Epidermal melanocyte (primary cell): Measurements from ENCODE around the gene CEMIP.

Experiments
- DNase-seq: peaks from one replicate; pipeline ENCODE4 v3.0.0; 2011; ENCODE audit warnings: low spot score; ENCODE audit not compliant: insufficient read length

CEMIP gene

DNA sequence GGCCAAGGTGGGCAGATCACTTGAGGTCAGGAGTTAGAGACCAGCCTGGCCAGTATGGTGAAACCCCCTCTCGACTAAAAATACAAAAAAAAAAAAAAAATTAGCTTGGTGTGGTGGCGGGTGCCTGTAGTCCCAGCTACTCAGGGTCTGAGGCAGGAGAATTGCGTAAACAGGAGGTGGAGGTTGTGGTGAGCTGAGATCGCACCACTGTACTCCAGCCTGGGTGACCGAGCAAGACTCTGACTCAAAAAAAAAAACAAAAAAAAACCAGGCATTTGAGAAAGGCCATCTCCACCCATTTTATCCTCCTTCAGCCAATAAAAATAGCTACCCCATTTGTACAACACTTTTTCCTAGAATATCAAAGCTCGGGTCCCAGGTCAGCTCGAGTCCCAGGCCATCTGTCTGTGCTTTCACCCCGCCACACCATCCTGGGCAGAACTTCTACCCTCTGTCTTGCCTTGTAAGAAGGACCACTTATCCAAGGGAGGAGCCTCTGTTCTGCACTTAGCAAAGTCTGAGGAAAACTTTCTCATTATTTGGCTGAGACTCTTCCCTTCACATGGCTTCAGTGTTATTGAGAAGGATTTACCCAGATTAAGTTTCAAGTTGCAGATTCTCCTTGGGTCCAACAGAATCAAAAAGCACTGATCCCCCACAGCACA, 111.3 kb downstream of the CEMIP start:
- DNase-seq = no peak

DNA sequence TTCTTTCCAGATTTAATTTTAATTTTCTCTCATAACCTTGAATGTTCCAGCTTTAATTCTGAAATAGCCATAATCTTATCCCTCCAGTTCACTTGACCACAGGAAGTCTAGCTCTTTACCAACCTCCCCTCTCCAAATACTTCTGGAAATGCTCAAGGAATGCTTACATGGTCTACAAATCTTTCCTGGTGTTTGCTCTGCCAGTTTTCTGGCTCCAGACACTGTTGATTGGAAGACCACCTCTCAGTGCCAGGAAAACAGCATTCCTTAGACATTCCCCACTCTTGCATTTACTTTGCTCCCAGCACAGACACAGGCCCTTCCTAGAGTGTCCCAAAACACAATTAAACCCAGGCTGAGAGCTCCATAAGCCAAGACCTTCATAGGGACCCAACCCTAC, 111.8 kb downstream of the CEMIP start:
- DNase-seq = no peak

DNA sequence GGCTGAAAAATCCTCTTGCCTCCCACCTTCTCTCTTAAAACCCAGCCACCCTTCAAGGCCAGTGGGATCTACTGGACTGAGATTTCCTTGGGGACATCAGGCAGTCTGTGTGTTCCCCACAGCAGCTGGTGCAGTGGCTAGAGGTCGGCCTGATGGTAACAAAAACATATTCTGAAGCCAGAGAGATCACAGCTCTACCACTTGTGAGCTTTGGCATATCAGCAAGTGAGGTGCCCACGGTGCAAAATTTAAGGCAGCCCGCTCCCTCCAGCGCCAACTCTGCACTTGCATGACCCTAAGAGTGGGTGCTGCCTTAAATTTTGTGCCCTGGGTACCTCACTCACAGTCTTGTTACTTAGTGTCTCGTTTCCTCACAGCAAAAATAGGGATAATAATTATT, 113.2 kb downstream of the CEMIP start:
- no peak for DNase-seq

DNA sequence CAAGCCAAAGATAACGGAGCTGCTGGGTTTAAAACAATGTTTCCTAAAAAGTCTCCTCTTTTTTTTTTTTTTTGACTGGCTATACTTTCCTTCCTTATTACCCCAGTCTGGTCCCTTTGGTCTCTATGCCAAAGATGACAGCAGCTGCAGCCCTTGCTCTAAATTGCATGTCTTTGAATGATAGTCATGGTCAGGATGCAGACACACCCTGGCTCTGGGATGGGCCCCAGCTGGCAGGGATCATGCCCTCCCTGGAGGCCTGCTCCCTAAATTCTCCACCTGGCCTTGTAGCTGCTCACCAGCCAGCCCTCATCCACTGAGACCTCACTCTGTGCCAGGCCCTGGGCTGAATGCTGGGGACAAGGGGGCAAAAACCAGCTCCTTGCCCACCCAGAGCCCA, 114.6 kb downstream of the CEMIP start:
- no peak for DNase-seq

DNA sequence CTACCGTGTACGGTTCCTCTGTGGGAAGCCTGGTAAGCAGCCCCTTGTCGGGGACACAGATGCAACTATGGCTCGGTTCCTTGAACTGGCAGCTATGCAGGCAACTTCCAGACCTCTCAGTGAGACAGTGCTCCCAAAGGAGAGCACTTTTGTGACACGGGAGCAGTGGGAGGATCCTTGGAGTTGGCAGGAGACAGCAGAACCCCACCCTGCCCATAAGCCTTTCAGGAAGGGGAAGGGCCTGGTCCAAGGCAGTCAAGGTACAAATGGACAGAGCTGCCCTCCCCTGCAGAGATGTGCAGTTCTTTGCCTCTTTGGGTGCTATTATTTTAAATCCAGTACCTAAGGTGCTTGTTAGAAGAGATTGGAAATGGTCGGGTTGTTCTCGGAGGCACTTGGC, 115.9 kb downstream of the CEMIP start:
- no peak for DNase-seq

DNA sequence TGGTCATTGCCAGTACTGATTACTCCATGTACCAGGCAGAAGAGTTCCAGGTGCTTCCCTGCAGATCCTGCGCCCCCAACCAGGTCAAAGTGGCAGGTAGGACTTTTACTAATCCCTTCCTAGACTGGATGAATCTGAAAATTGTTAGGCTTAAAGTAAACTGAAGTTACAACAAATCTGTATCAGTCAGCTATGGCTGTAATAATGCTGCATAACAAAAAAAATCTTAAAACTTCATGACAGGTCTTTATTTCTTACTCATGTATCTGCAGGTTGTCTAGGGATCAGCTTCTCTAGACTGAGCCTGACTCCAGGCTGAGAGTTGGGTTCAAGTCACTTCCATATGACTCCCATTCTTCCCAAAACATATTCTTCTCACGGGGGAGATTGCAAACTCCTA, 116.8 kb downstream of the CEMIP start:
- DNase-seq = no peak

DNA sequence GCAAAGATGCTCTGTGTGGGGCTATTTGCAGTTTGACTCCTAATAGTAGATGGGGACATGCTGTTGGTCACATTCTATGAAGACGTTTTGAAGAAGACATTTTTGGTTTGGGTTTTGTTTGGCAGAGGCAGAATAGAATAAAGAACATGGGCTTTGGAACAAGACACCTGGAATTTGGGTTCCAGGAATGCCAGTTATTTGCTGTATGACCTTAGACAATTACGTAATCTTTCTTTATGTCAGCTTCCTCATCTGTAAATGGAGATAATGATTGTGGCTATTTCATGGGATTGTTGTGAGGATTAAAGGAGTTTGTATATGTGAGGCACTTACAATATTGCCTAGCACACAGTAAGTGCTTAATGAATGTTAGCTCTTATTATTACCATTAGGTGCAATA, 118.9 kb downstream of the CEMIP start:
- DNase-seq = no peak

DNA sequence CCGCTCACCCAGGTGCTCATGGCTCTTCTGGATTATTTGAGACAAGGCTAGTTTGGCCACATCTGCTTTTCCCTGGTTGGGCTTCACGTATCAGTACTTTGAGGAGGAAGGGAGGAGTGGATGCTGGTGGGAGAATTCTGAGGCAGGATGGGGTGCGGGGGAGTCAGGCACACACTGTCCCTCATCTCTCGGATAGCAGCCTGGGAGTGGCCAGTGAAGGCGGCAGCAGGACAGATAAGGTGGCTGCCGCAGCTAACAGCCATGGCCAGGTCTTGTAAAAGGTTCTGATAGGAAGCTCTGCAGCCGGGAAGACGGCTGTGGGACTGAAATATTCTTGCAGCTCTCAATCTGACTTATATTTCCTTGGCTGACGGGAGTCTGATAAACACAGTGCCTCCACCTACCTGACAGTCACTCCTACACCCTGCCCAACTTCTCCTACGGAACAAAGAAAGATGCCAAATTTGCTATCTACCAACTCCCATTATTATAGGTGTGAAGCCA, 123.2 kb downstream of the CEMIP start:
- DNase-seq = no peak

DNA sequence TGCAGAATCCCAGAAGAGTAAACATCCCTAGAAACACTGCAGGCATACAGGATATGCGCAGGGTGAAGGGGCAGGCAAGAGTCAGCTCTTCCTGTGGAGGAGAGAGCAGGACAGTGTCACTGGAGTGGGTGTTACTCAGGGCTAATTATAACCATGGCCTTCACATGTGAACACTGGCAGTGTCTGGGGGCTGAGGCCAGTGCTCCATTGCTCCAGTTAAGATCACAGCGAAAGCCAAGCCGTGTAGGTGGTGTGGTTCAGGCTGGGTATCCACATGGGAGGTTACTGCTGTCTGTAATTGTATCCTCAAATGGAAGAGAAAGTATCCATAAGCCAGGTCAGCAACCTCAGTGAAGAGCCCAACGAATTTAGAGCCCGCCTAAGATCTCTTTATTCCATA, 125.8 kb downstream of the CEMIP start:
- DNase-seq = no peak

DNA sequence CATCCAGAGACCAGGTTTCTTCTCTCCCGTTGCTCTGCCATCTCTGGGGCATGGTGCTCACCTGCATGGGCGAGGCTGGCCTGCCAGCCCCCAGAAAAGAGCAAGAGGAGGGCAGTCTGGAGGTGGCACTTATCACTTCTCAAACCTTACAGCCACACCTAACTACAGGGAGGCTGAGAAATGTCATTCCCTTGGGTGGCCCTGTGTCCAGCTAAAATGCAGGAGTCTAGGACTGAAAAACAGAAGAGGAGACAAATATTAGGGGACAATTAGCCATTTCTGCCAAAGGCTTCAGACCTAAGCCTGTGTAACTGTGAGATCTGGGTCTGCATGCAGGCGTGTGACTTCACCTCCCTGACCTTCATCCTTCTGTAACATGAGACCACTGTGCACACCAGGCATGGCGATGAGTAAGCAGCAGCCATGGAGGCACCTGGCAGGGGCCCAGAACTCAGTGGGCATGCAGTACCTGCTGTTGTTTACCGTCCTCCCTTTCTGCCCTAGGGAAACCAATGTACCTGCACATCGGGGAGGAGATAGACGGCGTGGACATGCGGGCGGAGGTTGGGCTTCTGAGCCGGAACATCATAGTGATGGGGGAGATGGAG, 127.1 kb downstream of the CEMIP start:
- DNase-seq = no peak

DNA sequence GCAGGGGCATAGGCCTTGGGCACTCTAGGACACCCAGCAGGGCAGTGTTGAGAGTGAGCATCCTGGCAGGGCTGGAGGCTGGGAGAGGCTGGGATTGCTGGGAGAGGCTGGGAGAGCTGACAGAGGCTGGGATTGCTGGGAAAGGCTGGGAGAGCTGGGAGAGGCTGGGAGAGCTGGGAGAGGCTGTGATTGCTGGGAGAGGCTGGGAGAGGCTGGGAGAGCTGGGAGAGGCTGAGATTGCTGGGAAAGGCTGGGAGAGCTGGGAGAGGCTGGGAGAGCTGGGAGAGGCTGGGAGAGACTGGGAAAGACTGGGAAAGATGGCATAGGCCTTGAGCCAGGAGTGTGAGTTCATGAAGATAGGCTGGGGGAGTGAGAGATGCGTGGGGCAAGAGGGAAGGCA, 132.7 kb downstream of the CEMIP start:
- no peak for DNase-seq

DNA sequence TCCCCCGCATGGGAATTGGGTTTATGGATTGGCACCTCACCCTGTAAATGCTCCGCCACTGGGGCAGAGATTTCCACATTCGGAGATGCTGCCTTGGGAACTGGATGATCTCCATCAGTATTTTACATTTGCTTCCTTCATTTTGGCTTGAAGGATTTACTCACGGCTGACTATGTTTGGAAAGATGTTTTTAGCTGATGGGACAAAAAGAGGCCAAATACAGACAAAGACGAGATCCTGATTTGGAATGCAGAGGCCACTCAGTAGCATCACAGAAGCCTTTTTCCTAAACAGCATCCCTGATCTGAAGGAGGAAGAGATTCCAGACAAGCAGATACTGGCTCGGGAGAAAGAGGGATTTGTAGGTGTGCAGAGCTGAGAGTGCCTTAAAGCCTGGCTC, 133.5 kb downstream of the CEMIP start:
- DNase-seq = no peak

DNA sequence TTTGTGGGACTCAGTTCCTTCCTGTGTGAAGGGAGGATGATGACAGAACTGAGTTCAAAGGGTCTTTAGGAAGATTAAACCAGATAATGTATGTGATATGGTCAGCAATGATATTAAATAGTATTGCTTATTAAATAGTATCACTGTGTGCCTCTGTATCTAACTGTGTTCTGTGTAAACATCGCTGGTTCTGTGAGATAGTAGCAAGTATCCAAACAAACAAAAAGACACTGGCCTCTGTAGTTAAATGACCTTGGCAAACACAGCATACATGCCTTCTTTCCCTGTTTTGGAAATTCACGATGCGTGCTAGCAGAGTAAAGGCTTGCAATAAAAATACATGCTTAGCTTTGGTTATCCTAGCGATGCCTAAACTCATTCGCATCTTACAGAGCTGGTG, 134.4 kb downstream of the CEMIP start:
- DNase-seq = no peak

DNA sequence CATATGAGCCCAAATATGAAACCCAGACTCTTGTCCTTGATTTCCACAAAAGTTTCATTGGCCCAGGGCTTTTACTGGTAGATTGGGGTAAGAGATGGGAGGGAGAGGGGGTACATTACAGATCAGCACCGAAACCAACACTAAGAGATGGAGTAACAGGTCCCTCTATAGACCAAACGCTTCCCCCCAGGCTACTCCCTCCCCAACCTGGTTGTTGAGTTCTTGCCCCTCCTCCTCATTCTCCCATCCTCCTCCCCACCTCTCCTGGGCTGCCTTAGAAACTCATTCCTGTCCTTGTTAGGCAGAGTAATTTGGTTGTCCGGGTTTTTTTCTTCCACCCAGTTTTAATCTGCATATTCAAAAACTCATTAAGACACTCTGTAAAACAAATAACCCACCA, 136.3 kb downstream of the CEMIP start:
- DNase-seq = no peak

DNA sequence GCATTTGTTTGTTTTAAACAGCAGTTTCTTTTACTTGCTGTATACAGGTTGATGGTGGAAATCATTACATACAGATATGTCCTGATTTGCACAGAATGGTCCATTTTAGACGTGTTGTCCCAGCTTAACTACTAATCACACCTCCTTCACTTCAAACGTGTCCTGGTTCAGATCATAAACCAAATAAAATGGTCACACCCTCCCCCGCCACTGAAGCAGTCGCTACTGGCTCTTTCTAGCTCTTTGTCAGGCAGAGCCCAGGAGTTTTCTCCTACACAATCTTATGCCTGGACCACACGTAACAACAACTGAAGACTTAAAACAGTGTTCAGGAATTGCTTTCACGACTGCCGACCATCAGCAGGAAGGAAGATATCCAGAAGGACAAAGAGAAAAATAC, 136.9 kb downstream of the CEMIP start:
- DNase-seq = no peak

DNA sequence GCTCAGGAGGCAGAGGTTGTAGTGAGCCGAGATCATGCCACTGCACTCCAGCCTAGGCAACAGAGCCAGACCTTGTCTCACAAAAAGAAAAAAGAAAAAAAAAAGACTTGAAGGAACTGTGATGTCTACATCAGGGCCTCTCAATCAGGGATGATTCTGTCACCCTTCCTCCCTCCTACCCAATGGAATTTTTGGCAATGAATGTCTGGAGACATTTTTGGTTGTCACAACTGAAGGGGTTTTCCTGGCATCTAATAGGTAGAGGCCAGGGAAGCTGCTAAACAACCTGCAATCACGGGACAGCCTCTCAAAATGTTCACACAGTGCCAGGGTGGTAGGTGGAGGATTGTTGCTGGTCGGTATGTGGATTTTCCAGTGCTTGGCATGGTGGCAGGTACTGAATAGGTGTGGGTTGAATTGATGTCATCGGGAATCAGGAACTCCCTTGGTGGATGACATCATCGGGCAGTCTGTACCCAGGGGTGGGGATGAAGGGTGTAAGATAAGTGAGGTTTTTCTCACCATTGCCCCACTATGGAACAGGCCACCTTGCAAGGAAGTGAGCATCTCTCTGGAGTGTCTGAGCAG, 139.1 kb downstream of the CEMIP start:
- DNase-seq = no peak

DNA sequence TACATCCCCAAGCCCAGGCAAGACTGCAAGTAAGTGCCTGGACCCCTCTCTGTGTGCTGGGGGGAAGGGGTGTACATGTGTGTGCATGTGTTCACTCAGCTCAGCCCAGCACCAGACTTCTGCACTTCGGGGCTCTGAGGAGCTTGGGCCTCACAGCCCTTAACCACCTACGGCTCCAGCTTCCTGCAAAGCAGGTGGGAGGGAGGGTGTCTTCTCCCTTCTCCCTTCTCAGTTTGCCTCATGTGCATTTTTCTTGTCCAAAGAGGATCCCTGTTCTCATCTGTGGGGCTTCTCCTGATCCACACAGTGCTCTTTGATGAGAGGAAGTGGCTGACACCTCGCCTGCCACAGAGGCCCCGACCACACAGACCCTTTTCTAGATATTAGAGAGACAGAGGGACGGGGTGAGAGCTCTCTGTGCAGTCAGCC, 141.1 kb downstream of the CEMIP start:
- DNase-seq = no peak

DNA sequence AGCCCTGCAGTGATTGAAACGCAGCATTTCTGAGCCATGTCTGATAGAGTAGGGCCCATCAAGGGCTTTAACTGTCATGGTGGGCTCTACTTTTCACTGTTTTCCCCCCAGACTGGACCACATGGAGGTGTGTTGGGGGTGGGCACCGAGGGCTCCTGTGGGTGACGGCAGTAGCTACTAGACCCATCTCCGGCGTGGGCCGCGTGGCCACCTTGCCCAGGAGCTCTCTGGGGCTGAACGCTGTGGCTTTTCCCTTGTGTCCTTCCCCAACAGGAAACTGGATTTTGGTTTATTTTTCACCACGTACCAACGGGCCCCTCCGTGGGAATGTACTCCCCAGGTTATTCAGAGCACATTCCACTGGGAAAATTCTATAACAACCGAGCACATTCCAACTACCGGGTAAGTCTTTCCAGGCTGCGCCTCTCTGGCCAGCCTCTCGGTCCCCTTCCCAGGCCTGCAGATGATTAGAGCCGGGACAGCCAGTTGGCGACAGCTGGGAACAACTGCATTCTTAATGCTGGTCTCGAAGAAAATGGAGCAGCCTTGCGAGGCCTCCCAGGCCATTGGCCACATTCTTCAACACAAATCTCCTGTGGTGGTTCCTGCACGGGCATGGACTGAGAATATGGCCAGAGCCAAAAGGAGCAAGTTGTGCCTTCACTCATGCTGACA, 142.7 kb downstream of the CEMIP start:
- no peak for DNase-seq

DNA sequence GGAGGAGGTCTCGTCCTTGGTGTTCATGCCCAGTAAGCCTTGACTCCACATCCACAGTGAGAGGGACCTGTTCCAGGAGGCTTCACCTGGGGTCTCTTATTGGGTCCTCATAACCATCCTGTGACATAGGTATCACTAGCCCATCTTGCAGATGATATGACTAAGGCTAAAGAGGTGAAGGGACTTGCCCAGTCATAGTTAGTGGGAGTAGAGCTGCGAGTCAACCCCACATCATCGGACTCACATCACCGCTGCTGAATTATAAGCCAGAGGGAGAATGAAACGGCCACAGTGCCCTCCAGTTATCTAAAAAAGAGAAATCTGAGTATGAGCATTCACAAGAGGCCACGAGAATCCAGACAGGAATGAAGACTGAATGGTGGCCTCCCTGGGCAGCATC, 144.5 kb downstream of the CEMIP start:
- no peak for DNase-seq

DNA sequence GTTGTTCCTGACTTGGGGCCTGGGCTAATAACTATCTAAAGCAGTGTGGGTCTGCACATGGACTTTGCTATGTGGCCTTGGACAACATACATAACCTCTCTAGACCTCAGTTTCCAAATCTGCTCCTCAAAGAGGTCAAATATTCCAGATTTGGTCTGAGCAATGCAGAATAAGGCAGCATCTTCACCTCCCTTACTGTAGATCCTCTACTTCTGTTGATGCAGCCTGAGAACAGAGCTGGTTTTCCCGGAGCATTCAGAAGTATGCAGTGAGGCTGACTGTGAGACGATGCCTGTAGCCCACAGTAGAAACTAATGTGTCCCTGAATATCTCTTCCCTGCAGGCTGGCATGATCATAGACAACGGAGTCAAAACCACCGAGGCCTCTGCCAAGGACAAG, 145.1 kb downstream of the CEMIP start:
- no peak for DNase-seq

DNA sequence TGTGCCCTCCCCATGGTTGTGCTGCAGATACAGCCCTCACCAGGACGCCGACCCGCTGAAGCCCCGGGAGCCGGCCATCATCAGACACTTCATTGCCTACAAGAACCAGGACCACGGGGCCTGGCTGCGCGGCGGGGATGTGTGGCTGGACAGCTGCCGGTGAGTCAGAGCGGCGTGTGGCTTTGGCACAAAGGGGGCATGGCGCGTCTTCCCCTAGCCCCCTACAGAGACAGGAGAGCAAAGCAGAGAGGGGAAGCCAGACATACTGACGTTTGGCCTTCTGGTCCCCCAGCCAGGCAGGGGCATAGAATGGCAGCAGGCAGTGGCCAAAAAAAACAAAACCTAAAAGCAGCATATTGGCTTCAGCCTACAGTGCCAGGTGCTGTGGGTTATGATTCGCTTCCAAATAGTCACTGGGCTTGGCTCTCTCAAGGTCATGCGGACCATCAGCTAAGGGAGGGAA, 146.5 kb downstream of the CEMIP start:
- DNase-seq = no peak

DNA sequence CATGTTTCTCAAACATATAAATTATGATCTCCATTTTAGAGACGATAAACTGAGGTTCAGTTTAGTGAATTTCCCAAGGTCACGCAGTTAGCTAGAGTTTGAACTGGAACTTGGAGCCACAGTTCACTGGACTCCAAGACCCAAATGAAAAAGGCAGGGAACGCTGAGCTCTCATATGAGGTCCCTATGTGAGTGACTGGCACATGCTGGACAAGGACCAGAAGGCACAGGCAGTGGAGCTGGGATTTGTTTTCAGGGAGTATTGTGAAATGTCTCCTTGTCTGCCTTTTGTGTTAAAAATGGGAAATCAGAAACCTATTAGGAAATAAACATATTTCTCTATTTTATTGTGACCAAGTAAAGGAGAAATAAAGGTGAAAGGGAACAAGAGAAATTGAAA, 147.0 kb downstream of the CEMIP start:
- DNase-seq = no peak
